ENCODE results near the gene SVEP1.
"Not testable (repeated sequence)": the region's sequence is repeated elsewhere in the genome, so short reads cannot be mapped to it uniquely, and the experiment has no call there.

SVEP1 gene

GRCh38 chr9:110579034-110579861 lies at the start of gene SVEP1:
Gene SVEP1, minus strand, starts transcription at chr9:110579741. Its CDS starts 198 bp downstream, at chr9:110579543.
- no peak for DNase-seq

DNA sequence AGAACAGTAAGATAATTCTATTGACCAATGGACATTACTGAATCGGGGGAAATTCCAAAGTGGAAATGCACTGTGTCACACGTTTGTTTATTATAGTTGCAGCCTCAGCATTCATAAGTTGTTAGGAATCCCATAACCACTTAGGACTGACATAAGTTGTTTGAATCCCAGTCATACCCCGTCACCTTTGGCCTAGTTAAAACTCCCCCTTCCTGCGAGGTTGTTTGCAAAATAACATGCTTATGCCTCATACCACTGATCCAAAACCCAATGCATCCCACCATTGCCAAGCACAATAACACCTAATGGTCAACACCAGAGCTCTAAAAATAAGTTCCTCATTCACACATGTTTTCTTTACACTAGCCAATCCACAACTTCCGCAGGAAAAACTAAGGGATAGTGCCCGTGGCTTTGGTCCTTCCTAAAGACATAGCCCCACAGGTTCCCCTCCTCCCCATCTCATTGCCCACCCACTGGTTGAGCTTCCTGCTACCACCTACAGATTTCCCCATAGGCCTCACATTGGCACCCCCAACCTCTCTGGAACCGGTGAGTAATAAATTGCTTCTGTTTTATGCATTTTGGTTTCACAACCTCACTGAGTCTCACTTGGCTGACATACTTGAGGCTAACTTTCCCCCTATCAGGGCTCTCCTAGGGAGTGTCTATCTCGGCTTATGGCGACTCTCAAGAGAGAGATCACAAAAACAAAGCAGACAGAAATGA lies 46.7 kb upstream of the SVEP1 start:
- DNase-seq = no peak

- peak in 1 of 2 donors; percentile 13 for DNase-seq
Observed at GRCh38 chr9:110623462-110624025, 44.0 kb upstream of the SVEP1 start.

DNA sequence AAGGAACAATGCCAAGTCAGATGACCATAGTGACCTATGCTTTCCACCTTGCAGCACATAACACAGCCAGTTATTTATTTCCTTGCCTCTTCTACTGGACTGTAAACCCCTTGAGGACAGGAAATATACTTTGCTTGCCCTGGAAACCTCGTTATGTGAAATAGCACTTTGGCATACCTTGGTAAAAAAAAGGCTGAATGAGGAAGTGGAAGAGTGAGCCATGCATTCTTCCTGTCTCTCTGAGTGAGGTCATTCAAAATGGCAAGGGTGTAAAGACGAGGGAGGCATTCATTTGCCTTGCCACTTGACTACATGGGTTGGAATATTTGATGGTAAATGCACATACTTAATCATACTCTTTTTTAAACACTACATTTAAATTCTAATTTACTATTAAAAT lies 42.8 kb upstream of the SVEP1 start:
- DNase-seq = no peak

- no peak for DNase-seq
Observed at GRCh38 chr9:110620726-110621125, 41.2 kb upstream of the SVEP1 start.

DNA sequence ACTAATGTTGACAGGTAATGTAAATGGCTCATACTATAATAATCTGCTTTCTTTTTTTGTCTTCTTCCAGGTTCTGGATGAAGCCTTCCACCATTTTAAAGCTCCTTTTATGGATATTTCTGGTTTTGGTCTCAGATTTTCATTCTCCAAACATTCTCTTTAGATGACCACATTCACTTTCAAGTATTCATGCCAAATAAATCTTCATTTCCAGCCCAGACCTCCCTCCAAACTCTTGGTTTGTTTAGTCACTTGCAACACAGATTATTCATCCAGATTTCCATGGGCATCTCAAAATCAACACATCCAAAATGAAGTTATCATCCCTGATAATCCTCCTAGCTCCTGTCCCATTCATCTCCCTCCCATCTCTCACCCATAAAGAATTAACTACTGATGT lies 40.3 kb upstream of the SVEP1 start:
- DNase-seq = no peak

DNA sequence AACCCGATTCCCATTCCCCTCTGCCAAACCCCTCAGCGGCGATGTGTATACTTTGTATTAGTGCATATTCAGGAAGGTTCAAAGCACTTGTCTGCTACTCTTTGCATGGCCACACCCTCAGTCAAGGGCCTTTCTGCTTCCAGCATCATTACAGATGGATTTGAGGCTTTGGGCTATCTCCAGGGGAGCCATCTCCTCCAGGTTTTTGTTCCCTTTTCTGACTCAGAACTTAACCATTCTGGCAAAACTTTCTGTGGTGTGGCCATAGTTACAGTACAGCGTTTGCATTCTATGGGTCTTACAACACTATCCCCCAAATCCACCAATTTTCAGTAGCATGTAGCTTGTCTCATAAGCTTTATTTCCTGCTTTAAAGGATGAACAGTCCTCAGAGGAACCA lies 36.0 kb upstream of the SVEP1 start:
- DNase-seq = no peak

GRCh38 chr9:110614576-110614975 lies 35.0 kb upstream of the SVEP1 start:
- not testable (repeated sequence) for DNase-seq

DNA sequence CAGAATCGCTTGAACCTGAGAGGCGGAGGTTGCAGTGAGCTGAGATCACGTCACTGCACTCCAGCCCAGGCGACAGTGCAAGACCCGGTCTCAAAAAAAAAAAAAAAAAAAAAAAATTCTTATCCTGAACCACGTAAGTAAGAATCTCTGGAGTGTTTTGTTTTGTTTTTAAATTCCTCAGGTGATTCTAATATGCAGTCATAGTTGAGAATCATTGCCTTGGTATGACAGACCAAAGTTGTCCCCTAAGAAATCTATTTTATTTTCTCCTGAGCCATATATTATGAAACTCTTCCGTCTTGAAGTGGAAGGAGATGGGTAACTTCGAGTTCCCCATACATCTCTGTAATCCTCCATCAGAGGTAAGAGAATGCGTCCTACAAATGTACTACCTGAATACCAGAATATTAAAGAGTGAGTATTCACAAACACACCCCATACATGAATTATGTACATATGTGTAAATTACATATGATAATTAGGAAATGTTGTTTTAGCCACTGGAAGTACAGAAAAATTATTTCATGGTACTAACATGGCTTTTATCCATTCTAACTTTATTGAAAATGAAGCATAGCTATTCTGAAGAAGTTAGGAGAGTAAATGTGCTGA lies 26.7 kb upstream of the SVEP1 start:
- DNase-seq = no peak

DNA sequence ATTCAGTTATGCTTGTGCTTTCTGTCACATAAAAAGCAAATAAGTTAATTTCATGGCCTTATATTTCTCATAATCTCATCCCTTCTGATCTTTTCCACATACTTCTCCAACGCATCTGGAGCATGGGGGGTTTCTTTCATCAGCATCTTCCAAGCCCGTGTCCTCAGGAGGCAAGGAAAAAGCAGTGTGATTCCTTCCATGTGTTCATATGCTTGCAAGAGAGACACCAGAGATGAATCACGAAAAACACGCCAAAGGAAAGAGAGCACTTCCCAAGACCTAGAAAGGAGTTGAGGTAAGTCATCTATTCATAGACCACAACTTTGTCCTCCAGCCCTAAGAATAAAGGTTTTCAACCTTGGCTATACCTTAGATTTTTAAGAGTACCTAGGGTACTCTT lies 26.0 kb upstream of the SVEP1 start:
- DNase-seq = no peak

DNA sequence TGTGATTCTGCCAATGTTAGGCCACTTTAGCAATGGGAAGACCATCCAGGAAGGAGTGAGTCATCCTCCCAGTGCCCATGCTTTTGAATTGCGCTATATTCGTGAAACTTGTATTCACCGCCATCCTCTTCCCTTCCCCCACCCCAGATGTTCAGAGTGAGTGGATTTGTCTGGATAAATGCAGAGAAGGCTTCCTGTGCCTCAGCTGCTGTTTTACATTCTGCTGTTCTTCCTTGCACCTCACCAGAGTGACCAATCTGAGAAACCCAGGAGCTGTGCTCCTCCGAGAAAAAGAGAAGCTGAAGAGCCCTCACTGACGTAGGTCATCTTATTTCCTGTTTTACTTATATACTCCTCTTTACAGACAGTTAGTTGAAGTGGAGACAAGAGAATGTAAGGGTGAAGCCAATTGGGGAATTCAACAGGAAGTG lies 24.6 kb upstream of the SVEP1 start:
- peak in 1 of 2 donors; percentile 22 for DNase-seq

GRCh38 chr9:110602281-110602680 lies 22.7 kb upstream of the SVEP1 start:
- DNase-seq = no peak

DNA sequence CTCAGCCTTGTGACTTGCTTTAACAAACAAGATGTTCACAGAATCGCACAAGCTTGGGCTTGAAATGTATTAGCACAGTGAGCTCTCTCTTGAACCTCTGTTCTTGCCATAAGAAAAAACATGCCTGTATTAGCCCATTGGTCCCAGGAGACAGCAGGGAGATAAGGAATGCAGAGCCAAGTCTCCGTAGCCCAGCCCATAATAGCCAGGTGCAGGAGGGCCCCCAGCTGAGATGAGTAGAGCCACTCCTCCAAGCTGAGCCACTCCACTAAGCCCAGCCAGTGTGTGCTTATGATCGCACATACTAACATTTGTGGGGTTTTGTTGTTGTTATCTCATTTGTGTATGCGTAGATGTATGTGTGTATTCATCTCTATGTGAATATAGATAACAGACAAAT lies 21.6 kb upstream of the SVEP1 start:
- DNase-seq = no peak

- DNase-seq = no peak
Observed at GRCh38 chr9:110599468-110599867, 19.9 kb upstream of the SVEP1 start.

DNA sequence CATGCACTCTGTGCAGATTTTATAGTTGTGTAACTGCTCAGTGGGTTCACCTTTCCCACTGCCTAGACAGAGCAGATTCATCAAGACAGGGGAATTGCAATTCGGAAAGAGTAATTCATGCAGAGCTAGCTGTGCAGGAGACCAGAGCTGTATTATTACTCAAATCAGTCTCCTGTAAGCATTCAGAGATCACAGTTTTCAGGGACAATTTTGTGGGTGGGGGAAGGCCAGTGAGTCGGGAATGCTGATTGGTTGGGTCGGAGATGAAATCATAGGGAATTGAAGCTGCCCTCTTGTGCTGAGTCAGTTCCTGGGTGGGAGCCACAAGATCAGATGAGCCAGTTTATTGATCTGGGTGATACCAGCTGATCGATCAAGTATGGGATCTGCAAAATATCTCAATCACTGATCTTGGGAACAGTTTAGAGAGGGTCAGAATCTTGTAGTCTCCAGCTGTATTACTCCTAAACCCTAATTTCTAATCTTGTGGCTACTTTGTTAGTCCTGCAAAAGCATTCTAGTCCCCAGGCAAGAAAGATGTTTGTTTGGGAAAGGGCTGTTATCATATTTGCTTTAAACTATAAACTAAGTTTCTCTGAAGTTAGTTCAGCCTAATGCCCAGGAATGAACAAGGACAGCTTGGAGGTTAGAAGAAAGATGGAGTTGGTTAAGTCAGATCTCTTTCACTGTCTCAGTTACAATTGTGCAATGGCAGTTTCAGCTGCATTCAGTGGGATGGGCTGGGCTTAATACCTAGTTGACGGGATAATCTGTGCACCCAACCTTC lies 12.7 kb upstream of the SVEP1 start:
- DNase-seq = no peak

DNA sequence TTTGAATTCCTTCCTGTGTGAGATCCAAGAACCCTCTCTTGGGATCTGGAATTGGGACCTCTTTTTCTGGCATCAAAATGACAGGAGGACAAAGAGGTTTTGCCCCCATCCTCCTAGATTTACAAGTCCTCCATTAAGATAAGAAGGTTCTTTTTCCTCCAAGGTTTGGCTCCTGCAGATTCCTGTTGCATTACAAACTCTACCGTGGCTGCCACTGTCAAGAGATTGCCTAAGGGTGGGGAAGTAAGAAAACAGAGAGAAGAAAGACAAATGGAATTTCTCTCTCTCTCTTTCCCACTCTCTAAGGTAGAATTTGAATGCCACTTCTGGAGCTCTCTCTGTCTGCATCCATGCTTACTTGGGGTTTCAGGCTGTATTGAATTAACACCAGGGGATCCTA lies 12.0 kb upstream of the SVEP1 start:
- no peak for DNase-seq

- DNase-seq = no peak
Observed at GRCh38 chr9:110590816-110591215, 11.3 kb upstream of the SVEP1 start.

DNA sequence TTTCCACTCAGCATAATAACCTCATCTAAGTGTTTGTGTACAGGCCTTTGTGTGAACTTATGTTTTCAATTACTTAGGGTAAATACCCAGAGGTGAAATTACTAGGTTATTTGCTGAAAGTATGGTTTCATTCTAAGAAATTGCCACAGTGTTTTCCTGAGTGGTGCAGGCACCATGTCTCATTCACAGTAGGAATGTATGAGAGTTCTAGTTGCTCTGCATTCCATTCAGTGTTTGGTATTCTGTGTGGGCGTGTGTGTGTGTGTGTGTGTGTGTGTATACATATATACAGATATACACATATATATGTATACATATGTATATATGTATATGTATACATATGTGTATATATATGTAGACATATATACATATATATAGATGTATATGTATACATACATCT lies 8.8 kb upstream of the SVEP1 start:
- DNase-seq = no peak

GRCh38 chr9:110583237-110583636 lies 3.7 kb upstream of the SVEP1 start:
- no peak for DNase-seq

GRCh38 chr9:110582156-110582555 lies 2.6 kb upstream of the SVEP1 start:
- no peak for DNase-seq

DNA sequence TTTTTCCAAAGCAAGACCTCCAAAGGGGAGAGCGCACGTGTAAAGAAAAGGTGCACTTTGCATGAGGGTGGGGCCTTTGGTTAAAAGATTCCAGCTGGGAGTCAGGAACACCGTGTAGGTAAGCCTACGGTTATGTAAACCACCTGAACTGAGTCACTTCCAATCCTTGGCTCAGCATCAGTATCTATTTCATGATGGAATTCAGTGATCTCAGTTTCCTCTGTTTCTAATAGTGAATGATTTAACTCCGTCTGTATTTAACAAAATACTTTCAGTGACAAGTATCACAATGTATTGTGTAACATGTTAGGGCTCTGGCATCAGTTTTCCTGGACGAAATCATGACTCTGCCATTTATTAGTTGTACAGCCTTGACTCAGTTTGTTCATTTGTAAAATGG lies 1.3 kb upstream of the SVEP1 start:
- DNase-seq = no peak

GRCh38 chr9:110579862-110580219 lies 300 bp upstream of the SVEP1 start:
- no peak for DNase-seq

- DNase-seq = no peak
Observed at GRCh38 chr9:110578575-110579033, 937 bp downstream of the SVEP1 start.
